Measurements from ENCODE around the gene KIFBP. TPM values are rescaled to one million over a fixed set of nuclear protein-coding genes. Genes with fewer than 3 reads are reported as not detected.

Gene KIFBP
- polyA plus RNA-seq, 5 donors: 24.8 to 33.7 (median 28.3) TPM

- no peak for DNase-seq
These were observed 59.5 kb downstream of the KIFBP start for GRCh38 chr10:69048103-69048502.

- DNase-seq: no peak
These were observed 61.0 kb downstream of the KIFBP start for GRCh38 chr10:69049566-69049961.

GRCh38 chr10:69051303-69051702 is 62.7 kb downstream of the KIFBP start:
- DNase-seq: no peak

GRCh38 chr10:69051710-69052487 is 63.3 kb downstream of the KIFBP start:
- no peak for DNase-seq

- DNase-seq: no peak
These were observed 64.1 kb downstream of the KIFBP start for GRCh38 chr10:69052736-69053135.

- no peak for DNase-seq
These were observed 66.6 kb downstream of the KIFBP start for GRCh38 chr10:69055241-69055640.

- DNase-seq: no peak
These were observed 67.5 kb downstream of the KIFBP start for GRCh38 chr10:69056129-69056528.

- DNase-seq: no peak
These were observed 68.1 kb downstream of the KIFBP start for GRCh38 chr10:69056536-69057260.

- DNase-seq: no peak
These were observed 68.8 kb downstream of the KIFBP start for GRCh38 chr10:69057261-69057950.

- no peak for DNase-seq
These were observed 69.3 kb downstream of the KIFBP start for GRCh38 chr10:69057951-69058297.

- DNase-seq: no peak
These were observed 71.7 kb downstream of the KIFBP start for GRCh38 chr10:69060127-69060798.

- peak; percentile 69 to 71 for DNase-seq
These were observed 72.9 kb downstream of the KIFBP start for GRCh38 chr10:69061305-69062161.

- DNase-seq: no peak
These were observed 74.3 kb downstream of the KIFBP start for GRCh38 chr10:69062901-69063300.

- no peak for DNase-seq
These were observed 76.2 kb downstream of the KIFBP start for GRCh38 chr10:69064762-69065328.

- no peak for DNase-seq
These were observed 77.1 kb downstream of the KIFBP start for GRCh38 chr10:69065406-69066361.
